CD4-positive, alpha-beta T cell treated with Interleukin-15 for 4 hours (primary cell): ENCODE measurements around the gene NMU.
"Not testable (repeated sequence)": the region's sequence is repeated elsewhere in the genome, so short reads cannot be mapped to it uniquely, and the experiment has no call there.

Source experiments
- DNase-seq: peaks from one replicate; pipeline ENCODE4 v3.0.0-alpha.2; 2020; ENCODE audit warnings: low spot score

The NMU gene

GRCh38 chr4:55635741-55636655 is at the start of gene NMU:
NMU (minus strand) TSS chr4:55636298; CDS start chr4:55636192, 106 bp downstream.
- no peak for DNase-seq

GRCh38 chr4:55684276-55684675 is 48.2 kb upstream of the NMU start:
- DNase-seq, result no peak

- DNase-seq, result not testable (repeated sequence)
These were observed 46.7 kb upstream of the NMU start for GRCh38 chr4:55682797-55683196.

DNA sequence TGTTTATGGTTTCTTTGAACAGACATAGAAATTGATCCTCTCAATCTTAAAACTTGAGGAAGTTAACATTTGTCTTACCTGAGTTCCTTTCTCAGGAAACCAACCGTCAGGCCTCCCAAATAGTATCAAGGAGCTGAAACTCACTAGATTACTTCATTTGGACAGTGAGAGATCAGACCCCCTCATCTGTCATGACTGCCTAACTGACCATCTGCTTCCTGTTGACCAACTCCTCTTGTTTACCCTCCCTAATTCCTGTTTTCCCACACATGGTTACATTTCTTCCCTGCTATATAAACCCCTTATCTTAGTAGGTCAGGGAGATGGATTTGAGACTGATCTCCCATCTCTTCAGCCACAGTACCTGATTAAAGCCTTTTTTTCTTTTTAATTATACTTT is 46.2 kb upstream of the NMU start:
- no peak for DNase-seq

DNA sequence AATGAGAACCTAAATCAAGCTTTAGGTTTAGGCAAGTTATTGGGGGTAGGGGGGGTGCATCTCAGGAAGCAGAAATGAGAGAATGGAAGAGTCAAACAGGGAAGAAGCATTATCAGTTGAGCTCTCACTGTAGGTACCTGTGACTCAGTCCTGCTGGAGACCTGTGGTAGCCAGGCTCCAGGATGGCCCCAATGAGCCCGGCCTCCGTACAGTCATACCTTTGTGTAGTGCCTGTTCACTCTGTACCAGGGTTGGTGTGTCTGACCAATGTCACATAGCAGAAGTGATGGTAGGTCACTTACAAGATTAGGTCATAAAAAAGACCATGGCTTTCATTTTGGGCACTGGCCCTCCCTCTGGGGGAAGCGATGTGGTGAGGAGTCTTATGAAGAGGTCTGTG is 45.3 kb upstream of the NMU start:
- no peak for DNase-seq

GRCh38 chr4:55675196-55675793 is 39.2 kb upstream of the NMU start:
- DNase-seq, result no peak

- no peak for DNase-seq
These were observed 37.3 kb upstream of the NMU start for GRCh38 chr4:55673424-55673823.

DNA sequence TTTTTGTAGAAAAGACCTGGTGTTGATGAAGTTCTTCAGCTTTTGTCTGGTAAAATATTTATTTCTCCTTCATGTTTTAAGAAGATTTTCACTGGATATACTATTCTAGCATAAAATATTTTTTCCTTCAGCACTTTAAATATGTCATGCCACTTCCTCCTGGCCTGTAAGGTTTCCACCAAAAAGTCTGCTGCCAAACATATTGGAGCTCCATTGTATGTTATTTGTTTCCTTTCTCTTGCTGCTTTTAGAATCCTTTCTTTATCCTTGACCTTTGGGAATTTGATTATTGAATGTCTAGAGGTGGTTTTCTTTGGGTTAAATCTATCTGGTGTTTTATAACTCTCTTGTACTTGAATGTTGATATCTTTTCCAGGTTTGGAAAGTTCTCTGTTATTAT is 35.6 kb upstream of the NMU start:
- DNase-seq, result no peak

DNA sequence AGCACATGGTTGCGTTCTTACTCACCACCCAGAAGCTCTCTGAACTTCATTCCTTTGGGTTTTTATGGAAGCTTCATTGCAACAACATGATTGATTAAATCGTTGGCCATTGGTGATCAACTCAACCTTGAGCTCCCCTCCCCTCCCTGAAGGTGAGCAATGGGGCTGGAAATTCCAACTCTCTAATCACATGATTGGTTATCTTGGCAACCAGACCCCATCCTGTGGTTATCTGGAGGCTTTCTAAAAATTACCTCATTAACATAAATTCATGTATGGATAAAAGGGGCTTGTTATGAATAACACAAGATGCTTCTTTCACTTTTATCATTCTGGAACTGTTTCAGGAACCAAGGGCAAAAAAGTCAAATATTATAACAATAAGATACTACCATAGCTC is 34.6 kb upstream of the NMU start:
- no peak for DNase-seq

GRCh38 chr4:55668449-55668848 is 32.4 kb upstream of the NMU start:
- DNase-seq, result no peak

GRCh38 chr4:55666535-55666934 is 30.4 kb upstream of the NMU start:
- no peak for DNase-seq

DNA sequence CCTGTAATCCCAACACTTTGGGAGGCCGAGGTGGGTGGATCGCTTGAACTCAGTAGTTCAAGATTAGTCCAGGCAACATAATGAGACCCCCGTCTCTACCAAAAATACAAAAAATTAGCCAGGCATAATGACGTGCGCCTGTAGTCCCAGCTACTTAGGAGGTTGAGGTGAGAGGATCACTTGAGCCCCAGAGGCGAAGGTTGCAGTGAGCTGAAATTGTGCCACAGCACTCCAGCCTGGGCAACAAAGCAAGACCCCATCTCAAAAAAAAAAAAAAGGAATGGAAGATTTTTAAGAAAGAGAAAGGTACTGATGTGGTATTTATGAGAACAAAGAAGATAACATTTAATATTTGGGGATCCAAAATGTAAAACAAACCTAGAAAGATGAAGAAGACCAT is 27.0 kb upstream of the NMU start:
- no peak for DNase-seq

GRCh38 chr4:55661398-55662056 is 25.4 kb upstream of the NMU start:
- no peak for DNase-seq

DNA sequence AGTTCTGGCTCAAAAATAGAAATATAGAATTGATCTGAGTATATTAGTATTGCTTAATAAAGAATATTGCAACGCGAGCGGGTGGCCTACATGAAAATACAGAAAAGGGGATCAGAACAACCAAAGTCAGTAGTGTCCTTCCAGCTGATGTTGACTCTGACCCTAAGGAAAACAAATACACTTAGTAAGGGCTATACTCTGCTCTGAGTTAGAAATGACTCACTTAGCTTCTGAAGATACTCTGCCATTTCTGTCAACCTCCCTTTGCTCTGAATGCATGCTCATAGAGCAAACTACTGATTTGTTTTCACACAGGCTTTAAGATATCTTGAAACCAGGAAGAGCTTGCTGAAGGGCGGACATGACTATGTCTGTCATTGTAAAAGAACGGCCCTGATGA is 22.6 kb upstream of the NMU start:
- no peak for DNase-seq

DNA sequence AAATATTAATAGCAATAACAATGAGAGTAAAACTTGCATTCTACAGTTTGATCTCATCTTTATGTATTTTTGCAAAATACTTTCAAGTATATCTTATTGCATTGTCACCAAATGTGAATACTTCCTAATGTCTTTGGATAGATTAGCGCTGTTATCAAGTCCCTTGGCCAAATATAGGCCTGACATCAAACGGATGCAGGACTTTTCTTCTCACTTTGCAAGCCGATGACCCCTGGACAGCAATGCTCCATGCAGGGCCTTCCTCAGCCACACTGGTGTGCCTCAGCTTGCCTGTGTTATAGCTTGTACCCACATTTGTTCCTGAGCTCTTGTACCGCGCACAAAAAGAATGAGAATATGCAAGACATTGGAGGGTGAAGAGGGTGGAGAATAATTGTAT is 18.0 kb upstream of the NMU start:
- DNase-seq, result no peak

- no peak for DNase-seq
These were observed 14.4 kb upstream of the NMU start for GRCh38 chr4:55650483-55650882.

- DNase-seq, result no peak
These were observed 1.2 kb upstream of the NMU start for GRCh38 chr4:55637272-55637820.

GRCh38 chr4:55636656-55636999 is 530 bp upstream of the NMU start:
- no peak for DNase-seq

DNA sequence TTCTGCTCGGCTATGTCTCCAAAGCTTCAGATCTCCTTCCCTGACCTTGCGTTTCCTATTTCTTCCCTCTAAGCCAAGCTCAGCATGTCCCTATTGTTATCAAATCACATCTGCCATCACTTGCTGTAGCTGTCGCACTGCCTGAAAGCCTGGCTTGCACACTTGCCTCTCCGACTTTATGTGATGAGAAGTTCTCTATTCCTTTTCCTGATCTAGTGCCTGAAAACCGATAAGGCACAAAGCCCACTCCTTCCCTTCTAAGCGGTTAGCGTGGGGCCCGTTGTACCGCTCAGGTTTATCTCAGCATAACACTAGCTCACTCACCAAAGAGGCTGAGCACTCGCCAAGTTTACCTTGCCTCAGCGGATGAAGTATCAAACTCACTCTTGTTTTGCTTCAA is 816 bp downstream of the NMU start:
- no peak for DNase-seq

- DNase-seq, result no peak
These were observed 1.5 kb downstream of the NMU start for GRCh38 chr4:55634417-55635128.

DNA sequence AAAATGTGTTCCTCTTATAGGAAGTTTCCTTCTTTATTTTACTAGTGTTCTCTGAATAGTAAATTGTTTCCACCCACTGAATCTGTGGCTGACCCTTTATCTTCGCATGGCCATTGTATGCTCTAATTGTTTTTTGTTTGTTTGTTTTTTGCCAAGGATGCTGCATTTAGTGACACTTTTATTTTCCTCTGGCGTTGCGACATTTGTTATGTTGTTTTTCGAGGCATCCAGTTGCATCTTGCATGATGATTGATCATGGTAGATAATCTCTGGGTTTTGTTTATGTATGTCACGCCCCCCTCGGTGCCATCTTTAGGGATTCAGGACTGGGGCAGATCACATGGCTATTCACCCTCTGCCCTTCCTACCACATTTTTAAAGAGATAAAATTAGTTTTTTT is 2.2 kb downstream of the NMU start:
- DNase-seq, result no peak

DNA sequence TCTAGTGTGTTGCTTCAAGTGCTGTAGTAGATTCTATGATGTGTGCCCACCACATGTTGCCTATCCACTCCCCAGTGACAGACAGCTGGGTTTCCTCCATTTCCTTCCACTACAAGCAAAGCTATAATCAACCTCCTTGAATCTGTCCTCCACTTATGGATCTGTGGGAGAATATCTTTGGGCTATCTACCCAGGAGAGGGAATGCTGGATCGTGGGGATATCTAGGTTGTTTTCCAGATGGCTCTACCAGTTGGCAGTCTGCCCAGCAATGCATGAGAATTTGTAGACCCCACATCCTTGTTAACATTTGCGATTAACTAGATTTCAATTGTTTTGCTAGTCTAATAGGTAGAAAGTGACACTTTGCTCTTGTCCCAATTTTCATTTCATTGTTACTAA is 10.3 kb downstream of the NMU start:
- DNase-seq, result no peak
